AG09319 (cell line): ENCODE results near the gene TMPRSS12.
A peak's percentile ranks its signal among the peaks of the same experiment; 100 is the strongest.

ENCODE experiments used
- DNase-seq: peaks from one replicate; pipeline ENCODE4 v3.0.0-alpha.2; 2010; ENCODE audit warnings: low read depth; ENCODE audit errors: extremely low read depth
- TF ChIP-seq, protein P1 (sequence below): IDR thresholded peaks from 2 replicates; pipeline ENCODE4 v1.5.1; 2011; ENCODE audit warnings: low read depth, mild to moderate bottlenecking, inconsistent platforms, low read length, moderate library complexity

The TMPRSS12 gene

GRCh38 chr12:50932787-50933280 is 90.1 kb downstream of the TMPRSS12 start:
- no peak for DNase-seq
- TF ChIP-seq, protein P1, sequence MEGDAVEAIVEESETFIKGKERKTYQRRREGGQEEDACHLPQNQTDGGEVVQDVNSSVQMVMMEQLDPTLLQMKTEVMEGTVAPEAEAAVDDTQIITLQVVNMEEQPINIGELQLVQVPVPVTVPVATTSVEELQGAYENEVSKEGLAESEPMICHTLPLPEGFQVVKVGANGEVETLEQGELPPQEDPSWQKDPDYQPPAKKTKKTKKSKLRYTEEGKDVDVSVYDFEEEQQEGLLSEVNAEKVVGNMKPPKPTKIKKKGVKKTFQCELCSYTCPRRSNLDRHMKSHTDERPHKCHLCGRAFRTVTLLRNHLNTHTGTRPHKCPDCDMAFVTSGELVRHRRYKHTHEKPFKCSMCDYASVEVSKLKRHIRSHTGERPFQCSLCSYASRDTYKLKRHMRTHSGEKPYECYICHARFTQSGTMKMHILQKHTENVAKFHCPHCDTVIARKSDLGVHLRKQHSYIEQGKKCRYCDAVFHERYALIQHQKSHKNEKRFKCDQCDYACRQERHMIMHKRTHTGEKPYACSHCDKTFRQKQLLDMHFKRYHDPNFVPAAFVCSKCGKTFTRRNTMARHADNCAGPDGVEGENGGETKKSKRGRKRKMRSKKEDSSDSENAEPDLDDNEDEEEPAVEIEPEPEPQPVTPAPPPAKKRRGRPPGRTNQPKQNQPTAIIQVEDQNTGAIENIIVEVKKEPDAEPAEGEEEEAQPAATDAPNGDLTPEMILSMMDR = no peak

DNA sequence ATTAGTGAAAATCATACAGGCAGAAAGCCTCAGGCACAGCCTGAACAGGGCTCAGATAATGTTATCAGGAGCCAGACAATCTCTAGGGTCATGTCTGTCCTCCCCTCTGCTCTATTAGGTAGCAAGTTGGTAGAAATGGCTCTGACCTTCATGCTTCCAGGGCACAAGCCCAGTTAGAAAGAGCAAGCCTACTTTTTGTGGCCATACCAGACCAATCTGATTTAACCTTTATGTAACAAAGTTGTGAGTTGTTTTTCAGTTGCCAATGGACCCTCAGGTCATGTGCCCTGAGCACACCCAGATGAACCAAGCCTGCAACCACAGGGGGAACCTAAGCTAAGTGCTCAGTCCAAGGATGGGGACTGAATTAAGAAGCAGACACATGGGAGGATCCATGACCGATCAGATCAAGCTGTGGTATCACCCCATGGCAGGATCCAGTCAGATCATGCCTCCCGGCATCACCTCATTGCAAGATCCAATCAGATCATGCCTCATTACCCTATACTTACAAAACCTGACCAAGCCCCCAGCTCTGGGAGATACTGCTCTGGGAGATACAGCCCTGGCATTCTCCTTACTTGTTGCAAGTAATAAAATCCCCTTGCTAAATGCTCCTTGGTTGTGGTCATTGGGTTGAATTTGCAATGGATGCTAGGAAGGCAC is 90.9 kb downstream of the TMPRSS12 start:
- TF ChIP-seq, protein P1 = no peak
- DNase-seq = no peak

DNA sequence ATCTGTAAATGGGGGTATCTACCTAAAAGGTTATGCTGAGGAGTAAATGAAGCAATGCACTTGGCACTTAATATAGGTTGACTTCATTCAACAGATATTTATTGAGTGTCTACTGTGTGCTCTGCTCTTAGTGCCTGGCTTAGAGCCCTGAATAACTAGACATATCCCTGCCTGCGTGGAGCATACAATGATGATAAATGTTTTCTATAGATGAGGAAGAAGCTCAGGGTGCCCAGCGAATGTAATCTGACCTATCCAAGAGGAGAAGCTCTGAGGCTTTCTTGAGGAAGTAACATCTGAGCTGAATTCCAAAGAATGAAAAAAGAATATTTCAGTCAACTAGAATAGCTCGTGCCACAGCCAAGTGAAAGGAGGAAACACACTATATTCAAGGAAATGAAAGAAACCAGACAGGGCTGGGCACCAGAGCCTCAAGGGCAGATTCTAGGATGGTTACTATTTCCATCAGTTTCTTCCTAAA is 91.7 kb downstream of the TMPRSS12 start:
- TF ChIP-seq, protein P1 = no peak
- no peak for DNase-seq

DNA sequence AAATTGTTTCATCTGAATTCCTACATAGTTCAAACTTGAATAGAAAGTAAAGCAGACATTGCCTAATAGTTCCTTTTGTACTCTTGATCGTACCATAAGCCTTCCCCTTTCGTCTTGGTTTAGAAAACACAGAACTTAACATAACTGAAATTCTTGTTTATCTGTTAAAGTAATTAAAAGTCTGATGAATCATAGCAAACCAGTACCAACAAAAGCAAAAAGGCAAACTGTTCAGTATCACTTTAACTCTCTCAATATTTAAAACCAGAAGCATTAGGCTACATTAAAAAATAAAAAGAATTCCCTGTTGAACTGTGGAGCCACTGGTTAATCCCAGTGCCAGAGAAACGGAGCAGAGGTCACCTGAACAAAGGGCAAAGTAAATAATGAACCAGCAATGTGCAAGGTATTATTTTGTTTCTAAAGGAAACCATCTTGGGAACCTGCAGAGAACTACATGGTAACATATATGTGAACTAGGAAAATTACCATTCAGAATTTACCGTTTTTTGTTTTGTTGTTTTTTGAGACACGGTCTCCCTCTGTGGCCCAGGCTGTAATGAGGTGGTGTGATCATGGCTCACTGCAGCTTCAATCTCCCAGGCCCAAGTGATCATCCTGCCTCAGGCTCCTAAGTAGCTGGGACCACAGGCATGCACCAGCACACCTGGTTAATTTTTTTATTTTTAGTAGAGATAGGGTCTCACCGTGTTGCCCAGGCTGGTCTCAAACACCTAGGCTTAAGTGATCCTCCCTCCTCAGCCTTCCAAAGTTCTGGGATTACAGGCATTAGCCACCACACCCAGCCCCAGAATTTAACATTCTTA is 92.5 kb downstream of the TMPRSS12 start:
- TF ChIP-seq, protein P1 = no peak
- DNase-seq = peak; percentile 18

DNA sequence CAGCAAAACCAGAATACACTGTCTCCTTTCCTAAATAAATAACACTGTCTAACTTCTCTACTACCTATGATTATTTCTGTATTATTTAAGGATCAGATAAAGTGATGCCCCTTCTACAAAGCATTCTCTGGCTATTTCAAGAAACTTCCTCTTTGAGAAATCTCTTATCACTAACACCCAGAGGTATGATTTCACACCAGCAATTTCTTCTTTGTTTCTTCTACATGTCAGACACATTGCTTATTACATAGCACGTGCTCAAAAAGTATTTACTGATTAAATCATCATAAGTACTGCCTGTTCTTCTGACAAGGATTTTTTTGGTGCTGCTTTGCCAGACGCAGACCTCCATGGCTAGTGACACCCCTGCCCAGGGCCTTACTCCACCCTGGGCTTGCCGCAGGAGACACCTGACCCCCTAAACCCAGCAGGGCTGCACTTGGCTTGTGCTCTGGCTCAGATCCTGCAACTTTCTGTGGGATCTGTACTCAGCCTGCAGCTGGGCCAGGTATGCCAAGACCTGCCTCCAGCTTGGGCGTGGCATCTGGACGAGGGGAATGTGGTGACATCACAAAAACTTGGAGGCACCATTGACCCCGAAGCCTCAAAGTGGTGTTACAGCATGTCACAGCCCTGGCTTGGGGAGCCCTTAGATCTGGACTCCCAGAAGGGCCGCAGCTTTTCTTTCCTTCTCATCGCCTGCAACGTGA is 94.2 kb downstream of the TMPRSS12 start:
- TF ChIP-seq, protein P1 = no peak
- DNase-seq = no peak
